Mesothelial cell of epicardium (in vitro differentiated cells): Measurements from ENCODE around the gene ETHE1. TPM values are rescaled to one million over a fixed set of nuclear protein-coding genes. Genes with fewer than 3 reads are reported as not detected.

Experiments used
- DNase-seq, 2 experiments: peaks; one replicate each; pipeline ENCODE4 v3.0.0; 2021; ENCODE audit warnings: low spot score in 2 of 2; ENCODE audit not compliant: unreplicated experiment in 2 of 2
- H3K27ac Mint-ChIP-seq: 2 replicates; pipeline ENCODE4 v1.8.0; 2021; ENCODE audit warnings: mixed read lengths
- H3K27me3 Mint-ChIP-seq: 2 replicates; pipeline ENCODE4 v1.8.0; 2021; ENCODE audit warnings: low read depth, mixed read lengths
- H3K36me3 Mint-ChIP-seq: 2 replicates; pipeline ENCODE4 v1.8.0; 2021; ENCODE audit warnings: mixed read lengths
- H3K4me1 Mint-ChIP-seq: 2 replicates; pipeline ENCODE4 v1.8.0; 2021; ENCODE audit warnings: mixed read lengths
- H3K4me3 Mint-ChIP-seq: 2 replicates; pipeline ENCODE4 v1.8.0; 2021; ENCODE audit warnings: mild to moderate bottlenecking, moderate library complexity, mixed read lengths
- H3K9me3 Mint-ChIP-seq: 2 replicates; pipeline ENCODE4 v1.8.0; 2021; ENCODE audit warnings: mixed read lengths
- CTCF ChIP-seq: fragments of 200-600 bp; sonication (generic); IDR thresholded peaks from one replicate; pipeline ENCODE4 v1.5.0; 2021; ENCODE audit warnings: antibody characterized with exemption; ENCODE audit not compliant: unreplicated experiment
- total RNA-seq: library from RNA; stranded (reverse); gene quantifications from 3 replicates; pipeline ENCODE4 v1.2.1, GENCODE V29; 2021

Gene ETHE1
- total RNA-seq, 1 donor from 2014 or later, result 27.9 TPM

- Mint-ChIP-seq H3K4me3 (no peak overlapping the region), H3K36me3 (peaks cover 29% of the 10 kb centered on the region), H3K4me1 (no peaks in the 10 kb centered on the region), H3K27ac (no peak overlapping the region), H3K27me3 (no peaks in the 10 kb centered on the region), H3K9me3 (no peaks in the 10 kb centered on the region)
- TF ChIP-seq CTCF, result no peak
- no peak for DNase-seq
These were observed 27.4 kb upstream of the ETHE1 start for GRCh38 chr19:43554317-43554895.

- Mint-ChIP-seq H3K27ac (no peak overlapping the region), H3K36me3 (peaks cover 32% of the 10 kb centered on the region), H3K9me3 (no peaks in the 10 kb centered on the region), H3K27me3 (no peaks in the 10 kb centered on the region), H3K4me1 (no peaks in the 10 kb centered on the region), H3K4me3 (no peak overlapping the region)
- no peak for DNase-seq
- TF ChIP-seq CTCF, result no peak
These were observed 26.7 kb upstream of the ETHE1 start for GRCh38 chr19:43553656-43554055.

GRCh38 chr19:43552616-43553015 lies 25.6 kb upstream of the ETHE1 start:
- peaks cover 33% of the 10 kb centered on the region for H3K36me3 Mint-ChIP-seq
- no peak overlapping the region for H3K4me3 Mint-ChIP-seq
- H3K9me3 Mint-ChIP-seq, result no peaks in the 10 kb centered on the region
- H3K27ac Mint-ChIP-seq, result no peak overlapping the region
- H3K27me3 Mint-ChIP-seq, result no peaks in the 10 kb centered on the region
- H3K4me1 Mint-ChIP-seq, result no peaks in the 10 kb centered on the region
- DNase-seq, result no peak
- TF ChIP-seq CTCF, result no peak

GRCh38 chr19:43552198-43552450 lies 25.1 kb upstream of the ETHE1 start:
- Mint-ChIP-seq H3K9me3 (no peaks in the 10 kb centered on the region), H3K4me1 (no peaks in the 10 kb centered on the region), H3K4me3 (no peak overlapping the region), H3K36me3 (peaks cover 30% of the 10 kb centered on the region), H3K27ac (no peak overlapping the region), H3K27me3 (no peaks in the 10 kb centered on the region)
- DNase-seq, result no peak
- no peak for TF ChIP-seq CTCF

GRCh38 chr19:43551399-43552197 lies 24.6 kb upstream of the ETHE1 start:
- H3K27ac Mint-ChIP-seq, result no peak overlapping the region

More at GRCh38 chr19:43551399-43552197, 24.6 kb upstream of the ETHE1 start:
- Mint-ChIP-seq H3K36me3 (peaks cover 30% of the 10 kb centered on the region), H3K27me3 (no peaks in the 10 kb centered on the region), H3K4me3 (no peak overlapping the region), H3K9me3 (no peaks in the 10 kb centered on the region), H3K4me1 (no peaks in the 10 kb centered on the region)
- no peak for DNase-seq
- TF ChIP-seq CTCF, result no peak
